ENCODE measurements around the gene HOXA13. TPM values are rescaled to one million over a fixed set of nuclear protein-coding genes. Genes with fewer than 3 reads are reported as not detected.

The HOXA13 gene
- total RNA-seq, 3 donors from 2014 or later (not counting 1 experiment from before 2014, with no cell fraction given), result not detected

GRCh38 chr7:27201580-27202017, 1.7 kb upstream of the HOXA13 start:
- peaks cover 82% of the 10 kb centered on the region for H3K27me3 ChIP-seq (ENCODE audit: control insufficient read depth, insufficient read depth, low read length)
- peaks cover 74 to 82% of the 10 kb centered on the region in 2 donors for H3K27me3 Mint-ChIP-seq (ENCODE audit: low read depth in 2 of 2)
- no peak for TF ChIP-seq CTCF (IDR thresholded peaks at IDR 0.05)
- no peak overlapping the region for H3K27ac ChIP-seq (ENCODE audit: low read length)
- intact Hi-C loops (cut with micrococcal nuclease), result loop anchor here (5.0 kb wide), 1 partner anchor 41 kb away; the partner anchor contains the start of gene EVX1
- H3K36me3 ChIP-seq (ENCODE audit: control insufficient read depth, insufficient read depth, low read length), result no peaks in the 10 kb centered on the region
- no peak overlapping the region for H3K4me3 Mint-ChIP-seq
- WGBS (ENCODE audit: insufficient coverage), result 13% methylated on average over 4 of the region's 4 CpGs
- H3K9me3 ChIP-seq (ENCODE audit: control insufficient read depth, insufficient read depth, low read length), result no peaks in the 10 kb centered on the region
- no peaks in the 10 kb centered on the region for H3K36me3 Mint-ChIP-seq
- peaks cover 48% of the 10 kb centered on the region for H3K4me1 ChIP-seq (ENCODE audit: control insufficient read depth, insufficient read depth, low read length)
- DNase-seq (no peak), ATAC-seq (no peak)
- no peak overlapping the region for H3K4me3 ChIP-seq (ENCODE audit: low read length)
- no peaks in the 10 kb centered on the region for H3K9me3 Mint-ChIP-seq
- H3K4me1 Mint-ChIP-seq, result peaks cover 29 to 49% of the 10 kb centered on the region in 2 donors
- H3K27ac Mint-ChIP-seq, result no peak overlapping the region

GRCh38 chr7:27200761-27201579, 1.1 kb upstream of the HOXA13 start:
- intact Hi-C loops (cut with micrococcal nuclease), result loop anchor here (5.0 kb wide), 1 partner anchor 41 kb away; the partner anchor contains the start of gene EVX1
- Histone ChIP-seq H3K27ac (ENCODE audit: low read length) (no peak overlapping the region), H3K4me3 (ENCODE audit: low read length) (no peak overlapping the region), H3K4me1 (ENCODE audit: control insufficient read depth, insufficient read depth, low read length) (peaks cover 47% of the 10 kb centered on the region), H3K36me3 (ENCODE audit: control insufficient read depth, insufficient read depth, low read length) (no peaks in the 10 kb centered on the region), H3K27me3 (ENCODE audit: control insufficient read depth, insufficient read depth, low read length) (peaks cover 83% of the 10 kb centered on the region), H3K9me3 (ENCODE audit: control insufficient read depth, insufficient read depth, low read length) (no peaks in the 10 kb centered on the region)
- TF ChIP-seq CTCF (IDR thresholded peaks at IDR 0.05), result no peak
- peaks cover 33 to 48% of the 10 kb centered on the region in 2 donors for H3K4me1 Mint-ChIP-seq
- ATAC-seq, result peak in 1 of 3 donors; percentile 44
- peaks cover 72 to 82% of the 10 kb centered on the region in 2 donors for H3K27me3 Mint-ChIP-seq (ENCODE audit: low read depth in 2 of 2)
- H3K36me3 Mint-ChIP-seq, result no peaks in the 10 kb centered on the region
- no peak for DNase-seq
- H3K27ac Mint-ChIP-seq, result no peak overlapping the region
- 8% methylated on average over 13 of the region's 14 CpGs for WGBS (ENCODE audit: insufficient coverage)
- peak overlapping the region; percentile 72 for H3K4me3 Mint-ChIP-seq
- no peaks in the 10 kb centered on the region for H3K9me3 Mint-ChIP-seq

GRCh38 chr7:27198871-27199801, 755 bp downstream of the HOXA13 start:
- ATAC-seq (peak in 2 of 3 donors; percentile 11 to 35), DNase-seq (peak in 1 of 2 donors; percentile 17)
- WGBS (ENCODE audit: insufficient coverage), result 4% methylated on average over 93 of the region's 93 CpGs
- intact Hi-C loops (cut with micrococcal nuclease), result loop anchor here (5.0 kb wide), 2 partner anchors 878 to 898 kb away; no protein-coding TSS in a partner anchor
- Histone ChIP-seq H3K27ac (ENCODE audit: low read length) (no peak overlapping the region), H3K4me3 (ENCODE audit: low read length) (no peak overlapping the region), H3K4me1 (ENCODE audit: control insufficient read depth, insufficient read depth, low read length) (peaks cover 32% of the 10 kb centered on the region), H3K27me3 (ENCODE audit: control insufficient read depth, insufficient read depth, low read length) (peaks cover 83% of the 10 kb centered on the region), H3K9me3 (ENCODE audit: control insufficient read depth, insufficient read depth, low read length) (no peaks in the 10 kb centered on the region), H3K36me3 (ENCODE audit: control insufficient read depth, insufficient read depth, low read length) (no peaks in the 10 kb centered on the region)
- Mint-ChIP-seq H3K4me3 (peak overlapping the region; percentile 79), H3K27ac (no peak overlapping the region), H3K9me3 (no peaks in the 10 kb centered on the region), H3K4me1 (peaks cover 18 to 34% of the 10 kb centered on the region in 2 donors), H3K27me3 (ENCODE audit: low read depth in 2 of 2) (peaks cover 76 to 87% of the 10 kb centered on the region in 2 donors), H3K36me3 (no peaks in the 10 kb centered on the region)
- no peak for TF ChIP-seq CTCF (IDR thresholded peaks at IDR 0.05)

Data from natural killer cell (primary cell).